Retinal pigment epithelial cell (primary cell): ENCODE data around the gene WFIKKN1.

Experiments
- DNase-seq: peaks from one replicate; pipeline ENCODE4 v3.0.0-alpha.2; 2010; ENCODE audit warnings: low read depth
- H3K4me3 ChIP-seq: 2 replicates; pipeline ENCODE4 v1.5.1; 2011; ENCODE audit warnings: mild to moderate bottlenecking, low read length, control low read depth, moderate library complexity
- CTCF ChIP-seq: conservative IDR thresholded peaks from 2 replicates; pipeline ENCODE4 v1.5.1; 2011; ENCODE audit warnings: low read depth, low read length, control low read depth, inconsistent platforms

Gene WFIKKN1, protein sequence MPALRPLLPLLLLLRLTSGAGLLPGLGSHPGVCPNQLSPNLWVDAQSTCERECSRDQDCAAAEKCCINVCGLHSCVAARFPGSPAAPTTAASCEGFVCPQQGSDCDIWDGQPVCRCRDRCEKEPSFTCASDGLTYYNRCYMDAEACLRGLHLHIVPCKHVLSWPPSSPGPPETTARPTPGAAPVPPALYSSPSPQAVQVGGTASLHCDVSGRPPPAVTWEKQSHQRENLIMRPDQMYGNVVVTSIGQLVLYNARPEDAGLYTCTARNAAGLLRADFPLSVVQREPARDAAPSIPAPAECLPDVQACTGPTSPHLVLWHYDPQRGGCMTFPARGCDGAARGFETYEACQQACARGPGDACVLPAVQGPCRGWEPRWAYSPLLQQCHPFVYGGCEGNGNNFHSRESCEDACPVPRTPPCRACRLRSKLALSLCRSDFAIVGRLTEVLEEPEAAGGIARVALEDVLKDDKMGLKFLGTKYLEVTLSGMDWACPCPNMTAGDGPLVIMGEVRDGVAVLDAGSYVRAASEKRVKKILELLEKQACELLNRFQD

DNA sequence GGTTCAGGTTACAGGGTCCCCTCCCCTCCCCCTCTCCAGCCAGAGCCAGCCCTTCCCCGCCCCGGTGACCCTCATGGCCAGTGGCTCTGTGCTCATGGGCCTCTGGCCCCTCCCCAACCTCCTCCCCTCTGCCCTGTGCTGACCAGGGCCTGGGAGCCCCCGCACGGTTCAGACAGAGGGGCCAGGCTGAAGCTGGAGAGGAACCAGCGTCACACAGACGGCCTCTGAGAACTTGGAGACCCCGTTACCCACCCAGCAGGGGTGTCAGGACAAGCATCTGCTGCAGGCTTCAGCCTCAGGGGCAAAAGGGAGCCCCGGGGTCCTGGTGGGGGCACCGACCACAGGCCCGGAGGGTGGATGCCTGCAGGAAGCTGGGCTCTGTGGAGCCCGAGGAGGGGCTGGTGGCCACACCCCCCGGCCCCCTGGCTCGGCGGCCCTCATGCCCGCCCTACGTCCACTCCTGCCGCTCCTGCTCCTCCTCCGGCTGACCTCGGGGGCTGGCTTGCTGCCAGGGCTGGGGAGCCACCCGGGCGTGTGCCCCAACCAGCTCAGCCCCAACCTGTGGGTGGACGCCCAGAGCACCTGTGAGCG is at the start of gene WFIKKN1:
TSS of gene WFIKKN1 (plus strand) at position 171 of the 591 bp plus-strand sequence. CDS start at position 440, 269 bp downstream.
- no peak for TF ChIP-seq CTCF
- H3K4me3 ChIP-seq, result peak within 1 kb of the TSS; percentile 15
- no peak for DNase-seq

DNA sequence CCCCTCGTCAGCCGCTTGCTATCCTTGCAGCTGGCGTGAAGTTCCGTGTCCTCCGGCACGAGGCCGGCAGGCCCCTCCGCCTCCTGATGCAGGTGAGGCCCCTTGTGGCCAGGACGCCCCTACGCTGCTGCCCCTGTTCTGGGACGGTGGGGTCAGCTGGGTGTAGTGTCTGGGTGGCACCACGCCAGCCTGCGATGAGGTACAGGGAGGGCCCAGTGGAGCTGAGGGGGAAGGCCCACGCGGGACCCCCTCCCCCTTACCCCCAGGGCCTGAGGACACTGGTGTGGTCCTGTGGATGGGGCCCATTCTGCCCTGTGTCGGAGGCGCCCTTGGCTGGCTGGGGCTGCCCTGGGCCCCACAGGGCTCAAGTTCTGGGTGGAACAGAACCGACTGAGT is 48.6 kb upstream of the WFIKKN1 start:
- no peak overlapping the region for H3K4me3 ChIP-seq
- TF ChIP-seq CTCF, result no peak
- DNase-seq, result no peak

GRCh38 chr16:582614-583331 is 48.0 kb upstream of the WFIKKN1 start:
- no peak for TF ChIP-seq CTCF
- no peak overlapping the region for H3K4me3 ChIP-seq
- no peak for DNase-seq

DNA sequence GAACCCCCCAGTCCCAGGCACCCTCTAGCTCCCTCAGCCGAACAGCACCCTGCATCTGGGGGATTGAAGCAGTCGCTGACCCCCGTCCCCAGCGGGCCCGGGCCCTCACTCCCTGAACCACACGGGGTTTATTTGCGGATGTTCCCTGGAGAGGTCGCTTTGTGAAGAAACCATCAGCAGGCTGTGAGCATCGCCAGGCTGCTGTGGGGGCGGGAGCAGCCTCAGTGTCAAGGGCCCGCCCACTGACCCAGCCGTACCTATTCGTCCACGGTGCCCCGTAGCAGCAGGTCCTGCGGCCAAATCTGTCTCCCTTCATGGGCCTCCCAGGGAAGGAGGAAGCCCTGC is 47.3 kb upstream of the WFIKKN1 start:
- TF ChIP-seq CTCF, result no peak
- no peak for DNase-seq
- H3K4me3 ChIP-seq, result no peak overlapping the region

GRCh38 chr16:583815-584591 is 46.8 kb upstream of the WFIKKN1 start:
- H3K4me3 ChIP-seq, result no peak overlapping the region
- DNase-seq, result no peak
- no peak for TF ChIP-seq CTCF

- TF ChIP-seq CTCF, result peak; percentile 2
- H3K4me3 ChIP-seq, result no peak overlapping the region
- no peak for DNase-seq
Measured at GRCh38 chr16:585351-585750, 45.4 kb upstream of the WFIKKN1 start.
